ENCODE measurements around the gene ADRB1. TPM values are rescaled to one million over a fixed set of nuclear protein-coding genes. Genes with fewer than 3 reads are reported as not detected.

The ADRB1 gene
- total and polyA plus RNA-seq, 2 experiments from 2014 or later, result 0.23 to 0.24 TPM

DNA sequence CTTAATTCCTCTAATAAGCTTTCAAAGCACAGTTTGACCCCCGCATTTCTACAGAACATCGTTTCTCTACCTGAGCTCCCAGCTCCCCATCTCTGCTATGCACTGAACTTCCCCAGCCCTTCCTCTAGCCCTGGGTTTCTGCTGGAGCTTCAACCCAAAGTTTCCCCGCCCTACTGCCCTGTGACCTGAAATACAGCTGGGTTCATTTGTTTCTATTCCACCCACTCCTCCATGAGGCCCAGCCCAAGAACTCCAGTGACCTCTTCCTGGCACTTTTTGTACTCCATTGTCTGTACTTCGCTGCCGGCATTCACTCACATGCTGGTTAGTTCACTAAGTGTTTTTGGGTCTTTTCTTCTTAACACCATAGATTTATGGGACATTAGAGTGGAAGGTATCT is 35.8 kb downstream of the ADRB1 start:
- peaks cover 4% of the 10 kb centered on the region; the same call in 1 of the 2 replicates for H3K9me2 ChIP-seq (ENCODE audit: insufficient read depth)
- H2AFZ ChIP-seq, result no peak overlapping the region
- no peaks in the 10 kb centered on the region; the same call in 2 of the 3 replicates for H3K36me3 Mint-ChIP-seq (ENCODE audit: low read depth)
- no peaks in the 10 kb centered on the region for H3K79me2 ChIP-seq (replicated peaks; ENCODE audit: insufficient read depth)
- no peak for DNase-seq (ENCODE audit: low spot score)
- peaks cover 3% of the 10 kb centered on the region for H3K27me3 Mint-ChIP-seq (ENCODE audit: insufficient read depth, low read depth, poor library complexity)
- H3K9me3 Mint-ChIP-seq, result peaks cover 5% of the 10 kb centered on the region; the same call in 2 of the 3 replicates
- ATAC-seq, result no peak
- H3K36me3 ChIP-seq (ENCODE audit: insufficient read depth), result no peaks in the 10 kb centered on the region
- no peaks in the 10 kb centered on the region for H3K27me3 ChIP-seq (ENCODE audit: insufficient read depth)
- 0 out of 2 replicates have a peak, but pooled peaks cover 4% of the 10 kb centered on the region for H3F3A ChIP-seq (replicated peaks; ENCODE audit: low read depth)
- no peaks in the 10 kb centered on the region for H4K20me1 ChIP-seq (replicated peaks; ENCODE audit: insufficient read depth)
- no peaks in the 10 kb centered on the region for H3K4me1 ChIP-seq (ENCODE audit: insufficient read depth)
- no peak overlapping the region for H3K4me3 ChIP-seq
- TF ChIP-seq POLR2AphosphoS5 (IDR thresholded peaks at IDR 0.05; ENCODE audit: low read depth) (no peak), JUNB (IDR thresholded peaks at IDR 0.05; ENCODE audit: unreplicated experiment) (no peak), ZNF114 (CRISPR knock-in tag; IDR thresholded peaks at IDR 0.05) (no peak), EZH2 (IDR thresholded peaks at IDR 0.05; ENCODE audit: low read depth, unreplicated experiment) (no peak), CREB1 (CRISPR knock-in tag; IDR thresholded peaks at IDR 0.05; ENCODE audit: low read depth) (no peak), ZNF331 (CRISPR knock-in tag; IDR thresholded peaks at IDR 0.05; ENCODE audit: low read depth) (no peak), EZH2phosphoT487 (IDR thresholded peaks at IDR 0.05; ENCODE audit: unreplicated experiment) (no peak), STAT1 (IDR thresholded peaks at IDR 0.05; ENCODE audit: unreplicated experiment) (no peak), NANOG (IDR thresholded peaks at IDR 0.05; ENCODE audit: borderline replicate concordance) (no peak)
- TF ChIP-seq, protein P1, sequence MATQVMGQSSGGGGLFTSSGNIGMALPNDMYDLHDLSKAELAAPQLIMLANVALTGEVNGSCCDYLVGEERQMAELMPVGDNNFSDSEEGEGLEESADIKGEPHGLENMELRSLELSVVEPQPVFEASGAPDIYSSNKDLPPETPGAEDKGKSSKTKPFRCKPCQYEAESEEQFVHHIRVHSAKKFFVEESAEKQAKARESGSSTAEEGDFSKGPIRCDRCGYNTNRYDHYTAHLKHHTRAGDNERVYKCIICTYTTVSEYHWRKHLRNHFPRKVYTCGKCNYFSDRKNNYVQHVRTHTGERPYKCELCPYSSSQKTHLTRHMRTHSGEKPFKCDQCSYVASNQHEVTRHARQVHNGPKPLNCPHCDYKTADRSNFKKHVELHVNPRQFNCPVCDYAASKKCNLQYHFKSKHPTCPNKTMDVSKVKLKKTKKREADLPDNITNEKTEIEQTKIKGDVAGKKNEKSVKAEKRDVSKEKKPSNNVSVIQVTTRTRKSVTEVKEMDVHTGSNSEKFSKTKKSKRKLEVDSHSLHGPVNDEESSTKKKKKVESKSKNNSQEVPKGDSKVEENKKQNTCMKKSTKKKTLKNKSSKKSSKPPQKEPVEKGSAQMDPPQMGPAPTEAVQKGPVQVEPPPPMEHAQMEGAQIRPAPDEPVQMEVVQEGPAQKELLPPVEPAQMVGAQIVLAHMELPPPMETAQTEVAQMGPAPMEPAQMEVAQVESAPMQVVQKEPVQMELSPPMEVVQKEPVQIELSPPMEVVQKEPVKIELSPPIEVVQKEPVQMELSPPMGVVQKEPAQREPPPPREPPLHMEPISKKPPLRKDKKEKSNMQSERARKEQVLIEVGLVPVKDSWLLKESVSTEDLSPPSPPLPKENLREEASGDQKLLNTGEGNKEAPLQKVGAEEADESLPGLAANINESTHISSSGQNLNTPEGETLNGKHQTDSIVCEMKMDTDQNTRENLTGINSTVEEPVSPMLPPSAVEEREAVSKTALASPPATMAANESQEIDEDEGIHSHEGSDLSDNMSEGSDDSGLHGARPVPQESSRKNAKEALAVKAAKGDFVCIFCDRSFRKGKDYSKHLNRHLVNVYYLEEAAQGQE (IDR thresholded peaks at IDR 0.05; ENCODE audit: unreplicated experiment), result no peak
- TF ChIP-seq, protein P2, sequence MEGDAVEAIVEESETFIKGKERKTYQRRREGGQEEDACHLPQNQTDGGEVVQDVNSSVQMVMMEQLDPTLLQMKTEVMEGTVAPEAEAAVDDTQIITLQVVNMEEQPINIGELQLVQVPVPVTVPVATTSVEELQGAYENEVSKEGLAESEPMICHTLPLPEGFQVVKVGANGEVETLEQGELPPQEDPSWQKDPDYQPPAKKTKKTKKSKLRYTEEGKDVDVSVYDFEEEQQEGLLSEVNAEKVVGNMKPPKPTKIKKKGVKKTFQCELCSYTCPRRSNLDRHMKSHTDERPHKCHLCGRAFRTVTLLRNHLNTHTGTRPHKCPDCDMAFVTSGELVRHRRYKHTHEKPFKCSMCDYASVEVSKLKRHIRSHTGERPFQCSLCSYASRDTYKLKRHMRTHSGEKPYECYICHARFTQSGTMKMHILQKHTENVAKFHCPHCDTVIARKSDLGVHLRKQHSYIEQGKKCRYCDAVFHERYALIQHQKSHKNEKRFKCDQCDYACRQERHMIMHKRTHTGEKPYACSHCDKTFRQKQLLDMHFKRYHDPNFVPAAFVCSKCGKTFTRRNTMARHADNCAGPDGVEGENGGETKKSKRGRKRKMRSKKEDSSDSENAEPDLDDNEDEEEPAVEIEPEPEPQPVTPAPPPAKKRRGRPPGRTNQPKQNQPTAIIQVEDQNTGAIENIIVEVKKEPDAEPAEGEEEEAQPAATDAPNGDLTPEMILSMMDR (conservative IDR thresholded peaks at IDR 0.05; ENCODE audit: low read depth in 2 of 2), result no peak
- TF ChIP-seq, protein P3, sequence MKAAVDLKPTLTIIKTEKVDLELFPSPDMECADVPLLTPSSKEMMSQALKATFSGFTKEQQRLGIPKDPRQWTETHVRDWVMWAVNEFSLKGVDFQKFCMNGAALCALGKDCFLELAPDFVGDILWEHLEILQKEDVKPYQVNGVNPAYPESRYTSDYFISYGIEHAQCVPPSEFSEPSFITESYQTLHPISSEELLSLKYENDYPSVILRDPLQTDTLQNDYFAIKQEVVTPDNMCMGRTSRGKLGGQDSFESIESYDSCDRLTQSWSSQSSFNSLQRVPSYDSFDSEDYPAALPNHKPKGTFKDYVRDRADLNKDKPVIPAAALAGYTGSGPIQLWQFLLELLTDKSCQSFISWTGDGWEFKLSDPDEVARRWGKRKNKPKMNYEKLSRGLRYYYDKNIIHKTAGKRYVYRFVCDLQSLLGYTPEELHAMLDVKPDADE (IDR thresholded peaks at IDR 0.05), result no peak
- TF ChIP-seq, protein P4, sequence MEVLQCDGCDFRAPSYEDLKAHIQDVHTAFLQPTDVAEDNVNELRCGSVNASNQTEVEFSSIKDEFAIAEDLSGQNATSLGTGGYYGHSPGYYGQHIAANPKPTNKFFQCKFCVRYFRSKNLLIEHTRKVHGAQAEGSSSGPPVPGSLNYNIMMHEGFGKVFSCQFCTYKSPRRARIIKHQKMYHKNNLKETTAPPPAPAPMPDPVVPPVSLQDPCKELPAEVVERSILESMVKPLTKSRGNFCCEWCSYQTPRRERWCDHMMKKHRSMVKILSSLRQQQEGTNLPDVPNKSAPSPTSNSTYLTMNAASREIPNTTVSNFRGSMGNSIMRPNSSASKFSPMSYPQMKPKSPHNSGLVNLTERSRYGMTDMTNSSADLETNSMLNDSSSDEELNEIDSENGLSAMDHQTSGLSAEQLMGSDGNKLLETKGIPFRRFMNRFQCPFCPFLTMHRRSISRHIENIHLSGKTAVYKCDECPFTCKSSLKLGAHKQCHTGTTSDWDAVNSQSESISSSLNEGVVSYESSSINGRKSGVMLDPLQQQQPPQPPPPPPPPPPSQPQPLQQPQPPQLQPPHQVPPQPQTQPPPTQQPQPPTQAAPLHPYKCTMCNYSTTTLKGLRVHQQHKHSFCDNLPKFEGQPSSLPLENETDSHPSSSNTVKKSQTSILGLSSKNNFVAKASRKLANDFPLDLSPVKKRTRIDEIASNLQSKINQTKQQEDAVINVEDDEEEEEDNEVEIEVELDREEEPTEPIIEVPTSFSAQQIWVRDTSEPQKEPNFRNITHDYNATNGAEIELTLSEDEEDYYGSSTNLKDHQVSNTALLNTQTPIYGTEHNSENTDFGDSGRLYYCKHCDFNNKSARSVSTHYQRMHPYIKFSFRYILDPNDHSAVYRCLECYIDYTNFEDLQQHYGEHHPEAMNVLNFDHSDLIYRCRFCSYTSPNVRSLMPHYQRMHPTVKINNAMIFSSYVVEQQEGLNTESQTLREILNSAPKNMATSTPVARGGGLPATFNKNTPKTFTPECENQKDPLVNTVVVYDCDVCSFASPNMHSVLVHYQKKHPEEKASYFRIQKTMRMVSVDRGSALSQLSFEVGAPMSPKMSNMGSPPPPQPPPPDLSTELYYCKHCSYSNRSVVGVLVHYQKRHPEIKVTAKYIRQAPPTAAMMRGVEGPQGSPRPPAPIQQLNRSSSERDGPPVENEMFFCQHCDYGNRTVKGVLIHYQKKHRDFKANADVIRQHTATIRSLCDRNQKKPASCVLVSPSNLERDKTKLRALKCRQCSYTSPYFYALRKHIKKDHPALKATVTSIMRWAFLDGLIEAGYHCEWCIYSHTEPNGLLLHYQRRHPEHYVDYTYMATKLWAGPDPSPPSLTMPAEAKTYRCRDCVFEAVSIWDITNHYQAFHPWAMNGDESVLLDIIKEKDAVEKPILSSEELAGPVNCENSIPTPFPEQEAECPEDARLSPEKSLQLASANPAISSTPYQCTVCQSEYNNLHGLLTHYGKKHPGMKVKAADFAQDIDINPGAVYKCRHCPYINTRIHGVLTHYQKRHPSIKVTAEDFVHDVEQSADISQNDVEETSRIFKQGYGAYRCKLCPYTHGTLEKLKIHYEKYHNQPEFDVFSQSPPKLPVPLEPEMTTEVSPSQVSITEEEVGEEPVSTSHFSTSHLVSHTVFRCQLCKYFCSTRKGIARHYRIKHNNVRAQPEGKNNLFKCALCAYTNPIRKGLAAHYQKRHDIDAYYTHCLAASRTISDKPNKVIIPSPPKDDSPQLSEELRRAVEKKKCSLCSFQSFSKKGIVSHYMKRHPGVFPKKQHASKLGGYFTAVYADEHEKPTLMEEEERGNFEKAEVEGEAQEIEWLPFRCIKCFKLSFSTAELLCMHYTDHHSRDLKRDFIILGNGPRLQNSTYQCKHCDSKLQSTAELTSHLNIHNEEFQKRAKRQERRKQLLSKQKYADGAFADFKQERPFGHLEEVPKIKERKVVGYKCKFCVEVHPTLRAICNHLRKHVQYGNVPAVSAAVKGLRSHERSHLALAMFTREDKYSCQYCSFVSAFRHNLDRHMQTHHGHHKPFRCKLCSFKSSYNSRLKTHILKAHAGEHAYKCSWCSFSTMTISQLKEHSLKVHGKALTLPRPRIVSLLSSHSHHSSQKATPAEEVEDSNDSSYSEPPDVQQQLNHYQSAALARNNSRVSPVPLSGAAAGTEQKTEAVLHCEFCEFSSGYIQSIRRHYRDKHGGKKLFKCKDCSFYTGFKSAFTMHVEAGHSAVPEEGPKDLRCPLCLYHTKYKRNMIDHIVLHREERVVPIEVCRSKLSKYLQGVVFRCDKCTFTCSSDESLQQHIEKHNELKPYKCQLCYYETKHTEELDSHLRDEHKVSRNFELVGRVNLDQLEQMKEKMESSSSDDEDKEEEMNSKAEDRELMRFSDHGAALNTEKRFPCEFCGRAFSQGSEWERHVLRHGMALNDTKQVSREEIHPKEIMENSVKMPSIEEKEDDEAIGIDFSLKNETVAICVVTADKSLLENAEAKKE (CRISPR knock-in tag; IDR thresholded peaks at IDR 0.05), result no peak
- H3K4me1 Mint-ChIP-seq, result peaks cover 7% of the 10 kb centered on the region; the same call in 2 of the 3 replicates
- H3K27ac Mint-ChIP-seq, result no peak overlapping the region
- H3K4me3 Mint-ChIP-seq, result no peak overlapping the region
- H3K4me2 ChIP-seq, result no peak overlapping the region
- H3K27ac ChIP-seq (ENCODE audit: low read depth), result no peak overlapping the region
